Measurements from ENCODE around the gene SIN3B.
"Not testable (repeated sequence)": the region's sequence is repeated elsewhere in the genome, so short reads cannot be mapped to it uniquely, and the experiment has no call there.

The SIN3B gene

DNA sequence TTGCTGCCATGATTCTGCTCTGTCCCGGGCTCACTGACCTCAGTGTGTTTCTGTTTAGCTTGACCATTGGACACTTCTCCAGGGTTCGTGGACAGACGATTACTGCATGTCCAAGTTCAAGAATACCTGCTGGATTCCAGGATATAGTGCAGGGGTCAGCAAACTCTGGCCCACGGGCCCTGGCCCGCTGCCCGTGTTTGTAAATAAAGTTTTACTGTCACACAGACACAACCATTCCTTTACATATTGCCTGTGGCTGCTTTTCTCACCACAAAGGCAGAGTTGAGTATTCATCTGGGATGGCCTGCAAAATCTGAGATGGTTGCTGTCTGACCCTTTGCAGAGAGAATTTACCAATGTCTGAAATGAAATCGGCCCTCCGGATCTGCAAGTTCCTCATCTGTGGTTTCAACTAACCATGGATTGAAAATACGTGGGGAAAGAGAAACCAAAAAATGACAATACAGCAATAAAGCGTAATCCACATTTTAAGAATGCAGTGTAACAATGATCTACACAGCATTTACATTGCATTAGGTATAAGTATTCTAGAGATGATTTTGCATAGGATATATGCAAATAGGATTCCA, 33.7 kb downstream of the SIN3B start:
- in situ Hi-C loops (cut with MboI; ENCODE audit: low sequenced_read_pairs), result no loop called here

DNA sequence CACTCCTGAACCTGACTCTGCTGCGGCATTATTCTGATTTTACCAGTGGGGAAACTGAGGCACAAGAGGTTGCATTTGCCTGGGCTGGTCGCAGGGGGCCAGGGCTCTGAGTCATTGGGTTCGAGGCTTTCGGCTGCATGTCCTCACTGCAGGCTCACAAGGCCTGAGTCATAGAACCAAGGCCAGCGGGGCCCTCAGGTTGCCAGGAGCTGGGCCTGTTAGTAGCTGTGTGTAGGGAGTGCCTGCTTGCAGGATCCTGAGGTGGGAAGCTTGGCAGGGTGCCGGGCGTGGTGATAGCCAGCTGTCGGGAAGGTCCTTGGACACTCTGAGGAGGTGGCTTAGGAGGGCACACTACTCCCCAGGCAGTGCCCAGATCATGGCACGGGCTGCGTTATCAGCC, 38.0 kb downstream of the SIN3B start:
- in situ Hi-C loops (cut with MboI; ENCODE audit: low sequenced_read_pairs), result no loop called here

DNA sequence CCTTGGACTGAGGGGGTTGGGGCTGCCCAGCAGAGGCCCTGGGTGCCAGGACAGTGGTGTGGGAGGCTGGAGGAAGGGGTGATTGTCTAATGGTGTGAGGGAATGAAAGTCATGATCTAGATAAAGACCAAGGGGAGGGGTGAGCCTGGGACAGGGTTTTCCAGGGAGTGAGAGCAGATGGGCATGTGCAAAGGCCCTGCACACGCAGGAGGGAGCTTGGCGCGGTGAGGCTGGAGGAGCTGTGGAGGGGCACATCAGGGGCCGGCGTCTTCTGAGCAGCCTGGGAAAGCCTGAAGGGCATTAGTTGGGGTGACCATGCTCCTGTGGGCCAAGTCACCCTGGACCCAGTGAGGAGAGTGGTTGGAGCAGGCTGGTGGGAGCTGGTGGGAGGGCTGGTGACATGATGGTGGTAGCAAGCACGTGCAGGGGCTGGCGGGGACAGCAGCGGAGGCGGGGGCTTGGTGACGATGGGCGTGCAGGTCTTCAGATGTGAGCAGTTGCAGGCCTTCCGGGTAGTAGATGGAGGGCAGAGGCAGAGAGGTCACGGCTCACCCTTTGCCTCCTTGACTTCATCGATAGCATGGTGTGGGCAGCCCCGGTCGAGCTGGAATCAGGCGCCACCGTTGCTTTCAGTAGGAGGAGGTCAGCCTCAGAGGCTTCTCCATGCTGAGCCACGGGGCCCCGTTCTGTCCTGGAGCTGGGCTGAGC, 39.4 kb downstream of the SIN3B start:
- in situ Hi-C loops (cut with MboI; ENCODE audit: low sequenced_read_pairs), result no loop called here

DNA sequence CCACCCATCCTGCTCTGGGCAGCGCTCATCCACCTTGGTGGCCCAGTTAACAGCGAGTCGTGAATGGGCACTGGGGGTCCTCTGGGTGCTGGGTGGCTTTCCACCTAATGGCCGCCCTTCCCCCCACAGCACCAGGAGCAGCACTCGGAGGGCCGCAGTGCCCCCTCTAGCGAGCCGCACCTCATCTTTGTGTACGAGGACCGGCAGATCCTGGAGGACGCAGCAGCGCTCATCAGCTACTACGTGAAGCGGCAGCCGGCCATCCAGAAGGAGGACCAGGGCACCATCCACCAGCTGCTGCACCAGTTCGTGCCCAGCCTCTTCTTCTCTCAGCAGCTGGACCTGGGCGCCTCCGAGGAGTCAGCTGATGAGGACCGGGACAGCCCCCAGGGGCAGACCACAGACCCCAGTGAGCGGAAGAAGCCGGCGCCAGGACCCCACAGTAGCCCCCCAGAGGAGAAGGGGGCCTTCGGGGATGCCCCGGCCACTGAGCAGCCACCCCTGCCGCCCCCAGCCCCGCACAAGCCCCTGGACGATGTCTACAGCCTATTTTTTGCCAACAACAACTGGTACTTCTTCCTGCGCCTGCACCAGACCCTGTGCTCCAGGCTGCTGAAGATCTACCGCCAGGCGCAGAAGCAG, 40.3 kb downstream of the SIN3B start:
- in situ Hi-C loops (cut with MboI; ENCODE audit: low sequenced_read_pairs), result no loop called here

DNA sequence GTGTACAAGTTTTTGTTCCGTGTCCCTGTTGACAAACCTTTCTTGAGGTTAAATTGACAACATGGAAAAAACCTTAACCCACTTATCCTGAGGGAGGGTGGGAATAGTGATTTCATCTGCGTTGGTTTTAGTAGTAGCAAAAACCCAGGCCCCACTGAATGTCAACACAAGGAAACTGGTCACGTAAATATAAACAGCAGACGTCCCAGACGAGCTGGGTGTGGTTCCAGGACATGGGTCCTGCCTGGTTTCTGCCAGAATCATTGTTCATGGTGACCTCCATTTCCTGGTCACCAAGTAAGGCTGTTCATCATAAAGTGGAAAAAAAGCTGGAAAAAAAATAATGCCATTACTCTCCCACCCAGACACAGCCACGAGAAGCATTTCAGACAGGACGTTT, 42.7 kb downstream of the SIN3B start:
- in situ Hi-C loops (cut with MboI; ENCODE audit: low sequenced_read_pairs), result no loop called here

DNA sequence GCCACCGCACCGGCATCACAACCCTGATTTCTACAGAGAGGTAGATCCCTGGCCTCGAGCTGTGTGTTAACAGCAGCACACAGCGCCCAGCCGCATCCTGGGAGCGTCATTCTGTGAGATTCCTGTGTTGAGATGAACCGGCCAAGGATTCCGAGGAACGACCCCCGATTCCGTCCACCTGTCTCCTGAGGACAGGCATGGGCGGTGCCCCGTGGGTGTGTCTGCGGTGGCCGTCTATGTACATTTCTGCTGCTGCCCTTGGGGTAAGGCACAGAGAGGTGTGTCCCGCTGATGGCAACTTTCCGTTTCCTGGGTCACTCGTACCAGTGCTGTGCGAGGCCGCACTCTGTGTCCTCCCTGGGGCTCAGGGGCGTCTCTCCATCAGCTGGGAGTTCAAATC, 43.5 kb downstream of the SIN3B start:
- in situ Hi-C loops (cut with MboI; ENCODE audit: low sequenced_read_pairs), result no loop called here

DNA sequence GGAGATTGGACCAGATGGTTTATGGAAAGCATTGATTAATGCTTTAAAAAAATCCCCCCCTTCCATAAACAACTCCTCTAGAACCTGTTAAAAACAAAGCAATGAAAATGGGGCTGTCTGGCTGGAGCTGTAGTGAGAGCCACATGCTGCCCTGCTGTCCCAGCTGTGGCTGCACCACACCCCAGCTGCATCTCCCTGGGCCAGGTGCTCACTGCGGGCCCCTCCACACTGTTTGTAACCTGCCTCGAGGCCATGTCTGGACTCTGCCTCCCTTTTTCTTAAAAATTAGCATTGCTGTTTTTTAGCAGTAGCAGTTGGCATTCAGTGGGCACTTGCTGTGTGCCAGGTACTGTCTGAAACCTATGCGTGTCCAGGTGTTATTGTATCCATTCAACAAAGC, 44.4 kb downstream of the SIN3B start:
- in situ Hi-C loops (cut with MboI; ENCODE audit: low sequenced_read_pairs), result no loop called here

DNA sequence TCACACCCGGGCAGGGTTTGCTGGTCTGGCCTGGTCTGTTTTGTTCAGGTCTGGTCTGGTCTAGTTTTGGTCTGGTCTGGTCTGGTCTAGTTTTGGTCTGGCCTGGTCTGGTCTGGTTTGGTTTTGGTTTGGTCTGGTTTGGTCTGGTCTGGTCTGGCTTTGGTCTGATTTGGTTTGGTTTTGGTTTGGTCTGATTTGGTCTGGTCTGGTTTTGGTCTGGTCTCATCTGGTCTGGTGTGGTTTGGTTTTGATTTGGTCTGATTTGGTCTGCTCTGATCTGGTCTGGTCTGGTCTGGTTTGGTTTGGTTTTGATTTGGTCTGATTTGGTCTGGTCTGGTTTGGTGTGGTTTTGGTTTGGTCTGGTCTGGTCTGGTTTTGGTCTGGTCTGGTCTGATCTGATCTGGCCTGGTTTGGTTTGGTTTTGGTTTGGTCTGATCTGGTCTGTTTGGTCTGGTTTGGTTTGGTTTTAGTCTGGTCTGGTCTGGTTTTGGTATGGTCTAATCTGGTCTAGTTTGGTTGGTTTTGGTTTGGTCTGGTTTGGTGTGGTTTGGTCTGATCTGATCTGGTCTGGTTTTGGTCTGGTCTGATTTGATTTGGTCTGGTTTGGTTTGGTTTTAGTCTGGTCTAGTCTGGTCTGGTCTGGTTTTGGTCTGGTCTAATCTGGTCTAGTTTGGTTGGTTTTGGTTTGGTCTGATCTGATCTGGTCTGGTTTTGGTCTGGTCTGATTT, 45.2 kb downstream of the SIN3B start:
- in situ Hi-C loops (cut with MboI; ENCODE audit: low sequenced_read_pairs), result no loop called here

DNA sequence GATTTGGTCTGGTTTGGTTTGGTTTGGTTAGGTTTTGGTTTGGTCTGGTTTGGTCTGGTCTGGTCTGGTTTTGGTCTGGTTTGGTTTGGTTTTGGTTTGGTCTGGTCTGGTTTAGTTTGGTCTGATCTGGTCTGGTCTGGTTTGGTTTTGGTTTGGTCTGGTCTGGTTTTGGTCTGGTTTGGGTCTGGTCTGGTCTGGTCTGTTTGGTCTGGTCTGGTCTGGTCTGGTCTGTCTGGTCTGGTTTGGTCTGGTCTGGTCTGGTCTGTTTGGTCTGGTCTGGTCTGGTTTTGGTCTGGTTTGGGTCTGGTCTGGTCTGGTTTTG, 45.7 kb downstream of the SIN3B start:
- in situ Hi-C loops (cut with MboI; ENCODE audit: low sequenced_read_pairs), result not testable (repeated sequence)

DNA sequence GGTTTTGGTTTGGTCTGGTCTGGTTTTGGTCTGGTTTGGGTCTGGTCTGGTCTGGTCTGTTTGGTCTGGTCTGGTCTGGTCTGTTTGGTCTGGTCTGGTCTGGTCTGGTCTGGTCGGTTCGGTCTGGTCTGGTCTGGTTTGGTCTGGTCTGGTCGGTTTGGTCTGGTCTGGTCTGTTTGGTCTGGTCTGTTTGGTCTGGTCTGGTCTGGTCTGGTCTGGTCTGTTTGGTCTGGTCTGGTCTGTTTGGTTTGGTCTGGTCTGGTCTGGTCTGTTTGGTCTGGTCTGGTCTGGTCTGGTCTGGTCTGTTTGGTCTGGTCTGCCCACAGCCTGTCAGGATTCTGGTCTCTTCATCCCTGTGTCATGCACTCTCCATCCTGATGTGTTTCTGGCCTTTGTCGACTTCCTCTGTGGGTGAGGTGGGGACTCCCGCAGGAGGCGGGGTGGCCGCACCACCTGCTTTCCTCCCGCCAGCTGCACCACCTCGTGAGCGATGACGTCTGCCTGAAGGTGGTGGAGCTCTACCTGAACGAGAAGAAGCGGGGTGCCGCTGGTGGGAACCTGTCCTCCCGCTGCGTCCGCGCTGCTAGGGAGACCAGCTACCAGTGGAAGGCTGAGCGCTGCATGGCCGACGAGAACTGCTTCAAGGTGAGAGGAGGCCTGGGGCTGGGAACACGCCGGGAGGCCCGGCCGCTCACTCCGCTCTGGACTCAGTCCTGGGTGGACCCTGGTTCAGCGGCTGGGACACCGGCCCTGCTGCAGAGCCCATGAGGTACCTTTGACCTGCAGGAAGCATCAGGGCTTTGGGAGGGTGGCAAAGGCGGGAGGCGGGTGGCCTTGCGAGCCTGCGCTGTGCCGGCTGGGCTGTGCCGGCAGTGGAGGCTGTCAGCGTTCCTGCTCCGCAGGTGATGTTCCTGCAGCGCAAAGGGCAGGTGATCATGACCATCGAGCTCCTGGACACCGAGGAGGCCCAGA, 46.7 kb downstream of the SIN3B start:
- in situ Hi-C loops (cut with MboI; ENCODE audit: low sequenced_read_pairs), result no loop called here

DNA sequence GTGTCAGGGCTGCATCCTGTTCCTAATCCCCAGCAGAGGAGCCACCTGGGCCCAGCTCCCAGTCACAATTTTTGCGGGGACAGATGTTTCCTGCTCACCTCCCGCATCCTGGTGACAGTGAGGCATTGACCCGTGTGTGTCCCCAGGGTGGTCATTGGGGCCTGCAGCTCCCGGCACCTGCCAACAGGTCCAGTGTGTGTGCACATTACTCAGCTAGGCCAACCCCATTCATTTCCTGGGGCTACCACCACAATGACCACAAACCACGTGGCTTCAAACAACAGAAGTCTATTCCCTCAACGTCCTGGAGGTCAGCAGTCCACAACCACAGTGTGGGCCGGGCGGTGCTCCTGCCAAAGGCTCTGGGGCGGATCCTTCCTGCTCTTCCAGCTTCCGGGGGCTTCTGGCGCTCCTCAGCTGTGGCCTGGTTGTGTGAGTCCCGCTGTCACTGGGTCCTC, 47.7 kb downstream of the SIN3B start:
- in situ Hi-C loops (cut with MboI; ENCODE audit: low sequenced_read_pairs), result no loop called here

DNA sequence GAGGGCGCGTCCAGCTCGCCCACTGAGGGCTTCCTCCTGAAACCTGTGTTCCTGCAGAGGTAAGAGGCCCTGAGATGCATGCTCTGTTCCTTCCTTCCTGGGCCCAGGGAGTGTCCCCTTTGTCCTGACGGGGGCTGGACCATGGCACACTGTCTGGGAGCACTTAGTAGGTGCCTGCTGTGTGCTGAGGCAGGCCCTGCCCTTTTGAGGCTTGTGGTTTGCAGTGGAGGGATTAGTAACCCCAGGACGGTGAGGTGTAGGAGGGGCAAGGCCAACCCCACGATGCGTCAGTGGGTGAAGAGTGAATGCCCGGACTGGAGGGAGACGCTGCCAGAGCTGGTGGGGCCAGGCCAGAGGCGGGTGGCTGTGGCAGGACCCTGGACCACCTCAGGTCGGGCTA, 48.4 kb downstream of the SIN3B start:
- in situ Hi-C loops (cut with MboI; ENCODE audit: low sequenced_read_pairs), result no loop called here

DNA sequence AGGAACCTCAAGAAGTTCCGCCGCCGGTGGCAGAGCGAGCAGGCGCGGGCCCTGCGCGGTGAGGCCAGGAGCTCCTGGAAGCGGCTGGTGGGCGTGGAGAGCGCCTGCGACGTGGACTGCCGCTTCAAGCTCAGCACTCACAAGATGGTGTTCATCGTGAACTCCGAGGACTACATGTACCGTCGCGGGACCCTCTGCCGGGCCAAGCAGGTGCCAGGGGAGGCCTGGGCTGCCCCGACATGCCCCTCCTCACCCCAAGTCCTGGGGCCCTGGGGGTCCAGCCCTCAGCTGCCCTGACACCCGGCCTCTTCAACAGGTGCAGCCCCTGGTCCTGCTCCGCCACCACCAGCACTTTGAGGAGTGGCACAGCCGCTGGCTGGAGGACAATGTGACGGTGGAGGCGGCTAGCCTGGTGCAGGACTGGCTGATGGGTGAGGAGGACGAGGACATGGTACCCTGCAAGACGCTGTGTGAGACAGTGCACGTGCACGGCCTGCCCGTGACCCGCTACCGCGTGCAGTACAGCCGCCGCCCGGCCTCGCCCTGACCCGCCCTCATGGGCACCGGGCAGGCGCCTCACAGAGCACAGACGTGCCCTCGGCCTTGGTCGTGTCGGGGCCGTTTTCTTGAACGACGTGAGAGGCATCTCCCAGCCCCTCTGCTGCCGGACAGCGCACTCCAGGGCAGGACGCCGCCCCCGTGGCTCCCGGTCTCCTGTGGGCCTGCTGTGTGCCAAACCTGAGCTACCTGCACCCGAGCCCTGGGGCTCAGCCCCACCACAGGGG, 49.2 kb downstream of the SIN3B start:
- in situ Hi-C loops (cut with MboI; ENCODE audit: low sequenced_read_pairs), result no loop called here

DNA sequence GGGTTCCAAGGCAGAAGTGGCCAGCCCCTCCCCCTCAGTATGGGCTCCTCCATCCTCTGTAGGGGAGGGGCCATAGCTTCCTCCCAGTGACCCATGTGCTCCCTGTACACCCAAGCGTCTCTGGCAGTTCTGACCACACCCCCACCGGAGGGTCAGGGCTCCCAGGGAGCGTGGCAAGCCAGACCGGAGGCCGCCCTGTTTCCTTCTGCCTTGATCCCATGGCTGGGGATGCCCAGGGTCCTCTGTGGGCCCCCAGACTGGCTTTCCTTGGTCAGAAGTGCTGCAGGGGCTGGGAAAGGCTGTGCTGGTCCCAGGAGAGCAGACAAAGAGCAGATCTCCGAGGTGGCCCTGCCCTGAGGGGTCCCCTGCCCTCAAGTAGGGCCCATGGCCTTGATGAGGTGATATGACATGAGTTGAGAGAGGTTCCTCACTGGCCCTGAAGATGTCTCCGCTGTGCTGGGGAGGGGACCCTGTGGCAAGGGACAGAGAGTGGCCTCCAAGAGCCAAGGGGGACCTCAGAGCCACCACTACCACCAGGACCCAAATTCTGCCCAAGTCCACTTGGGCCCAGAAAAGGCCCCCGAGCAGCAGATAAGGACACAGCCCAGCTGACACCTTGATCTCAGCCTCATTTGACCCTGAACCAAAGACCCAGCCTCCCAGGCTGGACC, 51.8 kb downstream of the SIN3B start:
- in situ Hi-C loops (cut with MboI; ENCODE audit: low sequenced_read_pairs), result no loop called here

DNA sequence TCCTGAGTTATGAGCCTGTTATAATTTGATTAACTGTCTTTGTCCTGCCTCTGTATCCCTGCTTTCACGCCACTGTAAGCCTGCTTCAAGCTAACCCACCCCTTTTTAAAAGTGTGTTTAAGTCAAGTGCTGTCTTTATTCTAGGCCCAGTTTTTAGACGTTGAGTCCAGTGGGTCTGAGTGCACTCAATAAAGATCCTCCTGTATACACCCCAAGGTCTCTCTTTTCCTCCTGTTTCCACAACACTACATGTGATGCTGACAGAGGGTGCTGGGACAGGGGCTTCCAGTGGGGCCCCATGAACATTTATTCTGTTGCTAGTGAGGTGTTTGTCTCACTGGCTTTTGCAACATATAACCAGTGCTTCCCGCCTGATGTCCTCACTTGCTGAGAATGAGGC, 52.9 kb downstream of the SIN3B start:
- in situ Hi-C loops (cut with MboI; ENCODE audit: low sequenced_read_pairs), result no loop called here

DNA sequence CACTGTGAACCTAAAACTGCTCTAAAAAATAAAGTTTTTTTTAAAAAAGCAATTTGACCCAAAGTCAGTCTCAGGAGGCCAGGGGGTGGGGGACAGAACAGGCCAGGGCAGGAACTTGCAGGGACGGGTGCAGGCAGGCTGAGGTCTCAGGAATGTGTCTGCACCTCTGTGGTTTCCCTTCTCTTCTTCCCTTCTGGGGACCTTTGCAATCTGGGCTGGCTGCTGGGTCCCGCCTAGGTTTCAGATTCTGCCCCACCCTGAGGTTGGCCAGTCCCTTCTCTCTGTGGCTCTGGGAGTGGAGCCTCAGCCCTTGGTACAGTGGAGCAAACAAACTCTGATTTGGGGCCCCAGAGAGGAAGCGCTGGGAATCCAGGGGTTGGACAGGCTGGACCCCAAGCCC, 54.3 kb downstream of the SIN3B start:
- in situ Hi-C loops (cut with MboI; ENCODE audit: low sequenced_read_pairs), result no loop called here

DNA sequence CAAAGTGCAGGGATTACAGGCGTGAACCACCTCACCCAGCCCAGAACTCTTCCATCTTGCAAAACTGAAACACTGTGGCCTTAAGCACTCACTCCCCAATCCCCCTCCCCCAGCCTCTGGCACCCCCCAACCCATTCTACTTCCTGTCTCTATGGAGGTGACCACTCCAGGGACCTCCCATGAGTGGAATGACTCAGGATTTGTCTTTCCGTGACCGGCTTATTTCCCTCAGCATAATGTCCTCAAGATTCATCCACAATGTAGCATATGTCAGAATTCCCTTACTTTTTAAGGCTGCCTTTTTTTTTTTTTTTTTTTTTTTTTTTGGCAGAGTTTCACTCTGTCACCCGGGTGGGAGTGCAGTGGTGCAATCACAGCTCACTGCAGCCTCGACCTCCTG, 56.0 kb downstream of the SIN3B start:
- in situ Hi-C loops (cut with MboI; ENCODE audit: low sequenced_read_pairs), result no loop called here

DNA sequence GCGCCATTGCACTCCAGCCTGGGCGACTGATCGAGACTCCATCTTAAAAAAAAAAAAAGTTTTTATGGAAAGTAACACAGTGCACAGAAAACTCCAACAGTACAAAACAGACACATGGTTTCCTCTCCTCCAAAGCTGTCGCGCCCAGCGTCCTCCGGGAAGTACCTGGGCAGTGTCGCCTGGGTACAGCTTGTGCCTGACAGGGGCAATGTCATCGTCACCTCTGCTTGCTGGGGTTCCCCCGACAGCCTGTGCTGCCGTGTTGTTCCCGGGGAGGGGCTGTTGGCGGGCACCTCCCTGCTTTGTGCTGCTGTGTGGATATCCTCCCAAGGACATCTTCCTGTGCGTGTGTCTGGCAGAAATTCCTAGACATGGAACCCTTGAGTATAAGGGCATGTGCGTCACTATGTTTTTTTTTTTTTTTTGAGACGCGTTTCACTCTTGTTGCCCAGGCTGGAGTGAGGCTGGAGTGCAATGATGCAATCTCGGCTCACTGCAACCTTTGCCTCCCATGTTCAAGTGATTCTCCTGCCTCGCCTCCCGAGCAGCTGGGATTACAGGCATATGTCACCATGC, 57.2 kb downstream of the SIN3B start:
- in situ Hi-C loops (cut with MboI; ENCODE audit: low sequenced_read_pairs), result no loop called here

Measured in HL-60/S4 treated with phorbol 12-myristate 13-acetate at 8.2 ng/mL for 4 days and 3 days (cell line).